Stimulated activated CD4-positive, alpha-beta T cell treated with anti-CD3 and anti-CD28 coated beads, TNF-alpha, amount 100 ng/mL, for 24 hours (primary cell): ENCODE data around the gene FITM1.

Experiments
- DNase-seq, 3 experiments: peaks; one replicate each; pipeline ENCODE4 v3.0.0-alpha.2; 2020; ENCODE audit warnings: low read depth in 3 of 3

Gene FITM1

DNA sequence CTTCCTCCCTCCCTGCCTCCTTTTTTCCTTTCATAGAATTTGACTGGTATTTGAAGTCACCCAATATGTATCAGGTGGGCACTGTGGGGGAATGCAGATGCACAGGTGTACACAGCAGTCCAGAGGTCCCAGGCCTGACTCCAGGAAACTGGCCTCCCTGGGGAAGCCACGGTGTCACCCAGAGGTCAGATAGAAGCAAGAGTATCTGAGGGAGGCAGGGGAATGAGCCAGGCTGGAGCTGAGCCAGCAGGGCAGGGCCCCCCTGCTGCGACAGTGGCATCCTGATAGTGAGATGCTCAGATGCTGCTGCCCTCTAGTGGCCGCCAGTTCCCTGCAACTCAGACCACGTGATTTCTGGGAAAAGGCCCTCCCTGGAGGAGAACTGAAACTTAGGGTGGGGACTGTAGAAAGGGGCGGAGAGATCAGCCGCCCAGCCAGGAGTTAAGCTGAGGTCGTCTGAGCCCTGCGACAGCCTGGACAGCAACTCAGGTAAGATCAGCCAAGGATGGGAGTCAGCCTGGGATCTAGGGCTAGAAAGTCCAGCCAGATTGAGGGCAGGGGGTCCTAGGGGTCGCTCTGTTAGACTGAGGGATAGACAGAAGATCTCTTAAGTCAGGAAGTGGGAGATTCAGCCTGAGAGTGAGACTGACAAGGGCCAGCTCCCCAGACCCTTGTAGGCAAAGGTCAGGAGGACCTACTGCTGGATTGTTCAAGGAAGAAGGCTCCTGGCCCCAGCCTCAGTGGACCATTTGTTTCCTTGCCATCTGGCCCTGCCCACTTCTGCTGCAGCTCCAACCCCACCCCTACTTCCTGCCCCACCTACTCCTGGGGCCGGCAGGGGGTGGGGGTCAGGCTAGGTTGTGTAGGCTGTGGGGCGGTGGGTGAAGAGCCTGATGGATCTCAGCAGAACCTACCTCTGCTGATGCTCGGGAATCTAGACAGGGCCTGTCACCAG lies 30.7 kb downstream of the FITM1 start, which contains the start of gene IRF9:
Gene IRF9 (plus strand): TSS at position 416 of the 955 bp plus-strand sequence. CDS start 880 bp downstream, outside the sequence.
- DNase-seq, result peak; percentile 97 to 99 (median 98)

DNA sequence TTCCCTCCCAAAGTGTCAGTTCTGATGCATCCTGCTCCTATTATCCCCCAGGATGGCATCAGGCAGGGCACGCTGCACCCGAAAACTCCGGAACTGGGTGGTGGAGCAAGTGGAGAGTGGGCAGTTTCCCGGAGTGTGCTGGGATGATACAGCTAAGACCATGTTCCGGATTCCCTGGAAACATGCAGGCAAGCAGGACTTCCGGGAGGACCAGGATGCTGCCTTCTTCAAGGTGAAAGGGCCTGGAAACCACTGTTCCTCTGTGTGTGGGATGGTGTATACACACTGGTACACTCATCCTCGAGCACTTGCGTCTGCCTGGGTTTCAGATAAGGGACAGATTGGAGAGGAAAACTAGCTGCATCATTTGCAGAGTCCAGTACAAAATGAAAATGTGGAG lies 31.6 kb downstream of the FITM1 start:
- no peak for DNase-seq

DNA sequence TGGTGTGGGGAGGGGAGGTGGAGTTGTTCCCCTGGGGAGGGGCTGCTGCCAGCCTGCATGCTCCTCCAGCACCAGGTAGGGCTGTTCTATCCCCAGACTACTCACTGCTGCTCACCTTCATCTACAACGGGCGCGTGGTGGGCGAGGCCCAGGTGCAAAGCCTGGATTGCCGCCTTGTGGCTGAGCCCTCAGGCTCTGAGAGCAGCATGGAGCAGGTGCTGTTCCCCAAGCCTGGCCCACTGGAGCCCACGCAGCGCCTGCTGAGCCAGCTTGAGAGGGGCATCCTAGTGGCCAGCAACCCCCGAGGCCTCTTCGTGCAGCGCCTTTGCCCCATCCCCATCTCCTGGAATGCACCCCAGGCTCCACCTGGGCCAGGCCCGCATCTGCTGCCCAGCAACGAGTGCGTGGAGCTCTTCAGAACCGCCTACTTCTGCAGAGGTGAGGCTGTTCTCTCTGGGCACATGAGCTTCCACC lies 34.1 kb downstream of the FITM1 start:
- DNase-seq, result no peak

DNA sequence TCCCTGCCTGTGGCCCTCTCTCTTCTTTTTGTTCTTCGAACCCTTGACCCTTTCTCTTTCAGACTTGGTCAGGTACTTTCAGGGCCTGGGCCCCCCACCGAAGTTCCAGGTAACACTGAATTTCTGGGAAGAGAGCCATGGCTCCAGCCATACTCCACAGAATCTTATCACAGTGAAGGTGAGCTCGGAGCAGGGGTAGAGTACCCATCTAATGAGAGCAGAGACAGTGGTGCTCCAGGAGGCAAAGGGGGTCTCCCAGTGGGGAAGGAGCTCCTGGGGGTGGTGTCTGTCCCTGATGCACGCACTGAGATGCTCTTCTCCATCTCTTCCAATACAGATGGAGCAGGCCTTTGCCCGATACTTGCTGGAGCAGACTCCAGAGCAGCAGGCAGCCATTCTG lies 35.3 kb downstream of the FITM1 start:
- no peak for DNase-seq

DNA sequence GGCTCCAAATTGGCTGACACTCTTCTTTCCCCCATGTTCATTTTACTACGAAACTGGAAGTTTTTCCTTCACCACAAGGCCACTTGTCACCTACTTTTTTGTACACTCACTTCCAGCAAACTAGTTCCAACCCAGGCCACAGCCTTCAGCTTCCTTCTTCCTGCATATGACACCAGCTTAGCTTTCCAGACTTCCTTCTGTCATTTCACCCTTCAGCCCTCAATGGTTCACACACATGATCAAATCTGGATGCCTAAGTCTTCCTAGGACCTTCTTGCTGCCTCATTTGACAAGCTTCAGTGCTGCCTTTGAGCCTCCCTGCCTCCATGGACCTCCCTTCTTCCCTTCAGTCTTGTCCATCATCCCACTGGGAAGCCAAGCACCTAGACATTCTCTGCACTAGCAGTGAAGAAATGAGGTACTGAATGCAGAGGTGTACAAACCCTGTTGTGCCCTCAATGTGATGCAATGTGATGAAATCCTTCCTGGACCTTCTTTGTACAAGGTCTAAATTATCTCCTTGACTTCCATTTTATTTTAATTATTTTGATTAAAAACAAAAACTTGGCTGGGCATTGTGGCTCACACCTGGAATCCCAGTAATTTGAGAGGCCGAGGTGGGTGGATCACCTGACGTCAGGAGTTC lies 37.1 kb downstream of the FITM1 start:
- no peak for DNase-seq

DNA sequence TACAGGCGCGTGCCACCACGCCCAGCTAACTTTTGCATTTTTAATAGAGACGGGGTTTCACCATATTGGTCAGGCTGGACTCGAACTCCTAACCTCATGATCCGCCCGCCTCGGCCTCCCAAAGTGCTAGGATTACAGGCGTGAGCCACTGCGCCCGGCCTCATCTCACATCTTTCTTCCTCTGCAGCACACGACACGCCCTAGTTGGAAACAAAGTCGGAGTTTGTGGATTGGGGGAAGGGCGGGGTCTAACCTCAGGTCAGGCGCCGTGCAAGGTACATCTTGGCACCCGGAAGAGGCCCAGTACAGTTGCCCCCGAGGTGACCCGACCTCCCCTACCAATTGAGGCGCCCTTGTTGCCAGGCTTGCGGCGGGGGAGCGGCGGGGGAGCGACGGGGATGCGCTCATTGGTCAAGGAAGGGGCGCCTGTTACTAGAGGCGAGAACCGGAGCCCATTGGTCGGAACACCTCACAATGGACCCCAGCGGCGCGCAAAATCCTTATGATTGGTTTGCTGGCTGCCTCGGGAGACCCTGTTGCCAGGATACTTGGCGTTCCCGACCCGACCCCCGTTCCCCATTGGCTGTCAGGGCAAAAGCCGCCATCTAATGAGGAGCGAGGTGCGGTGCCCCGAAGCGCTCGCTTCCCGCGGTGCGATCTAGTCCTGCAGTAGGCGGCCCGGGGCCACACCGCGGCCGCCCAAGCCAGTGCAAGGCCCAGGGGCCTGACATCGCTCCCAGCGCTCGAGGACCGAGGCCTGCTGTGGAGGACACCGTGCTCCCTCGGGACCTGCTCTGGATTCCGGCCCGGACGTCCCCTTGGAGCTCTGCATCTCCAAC lies 41.2 kb downstream of the FITM1 start, which contains the start of gene REC8:
Gene REC8 (plus strand): TSS at position 659 of the 839 bp plus-strand sequence. CDS start 473 bp downstream, outside the sequence.
- peak in 2 of 3 experiments; percentile 36 to 70 for DNase-seq

DNA sequence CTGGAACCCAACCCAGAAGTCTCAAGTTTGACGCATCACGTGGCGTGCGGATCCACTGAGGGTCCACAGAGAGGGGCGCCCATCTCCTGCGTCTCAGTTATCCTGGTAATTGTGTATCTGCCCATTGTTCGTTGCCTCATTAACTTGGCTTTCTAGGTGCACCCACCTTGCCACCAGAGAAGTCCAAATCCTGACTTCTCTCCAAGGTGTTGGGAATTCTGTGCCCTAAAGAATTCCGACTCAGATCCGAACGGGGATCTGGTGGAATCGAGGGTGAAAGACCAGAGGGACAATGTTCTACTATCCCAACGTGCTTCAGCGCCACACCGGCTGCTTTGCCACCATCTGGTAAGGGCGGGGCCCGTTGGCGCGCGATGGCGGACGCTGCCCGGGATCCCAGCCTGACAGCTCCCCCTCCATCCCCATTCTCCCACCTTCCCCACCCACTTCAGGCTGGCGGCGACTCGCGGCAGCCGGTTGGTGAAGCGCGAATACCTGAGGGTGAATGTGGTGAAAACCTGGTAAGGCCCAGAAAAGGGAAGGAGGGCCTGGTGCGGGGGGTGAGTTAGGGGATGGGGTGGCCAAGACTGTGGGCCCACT lies 41.9 kb downstream of the FITM1 start:
- no peak for DNase-seq

DNA sequence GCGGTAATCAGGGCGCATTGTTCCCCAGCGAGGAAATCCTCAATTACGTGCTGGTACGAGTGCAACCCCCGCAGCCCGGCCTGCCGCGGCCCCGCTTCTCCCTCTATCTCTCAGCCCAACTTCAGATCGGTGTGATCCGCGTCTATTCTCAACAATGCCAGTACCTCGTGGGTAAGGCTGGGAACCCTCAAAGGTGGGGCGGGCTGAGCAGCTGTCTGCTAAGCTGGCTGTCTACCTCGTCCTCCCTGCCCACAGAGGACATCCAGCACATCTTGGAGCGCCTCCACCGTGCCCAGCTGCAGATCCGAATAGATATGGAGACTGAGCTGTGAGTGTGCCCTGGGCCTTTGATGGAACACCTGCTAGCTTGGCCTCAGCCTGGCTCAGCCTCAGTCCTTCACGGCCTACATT lies 42.4 kb downstream of the FITM1 start:
- DNase-seq, result no peak

DNA sequence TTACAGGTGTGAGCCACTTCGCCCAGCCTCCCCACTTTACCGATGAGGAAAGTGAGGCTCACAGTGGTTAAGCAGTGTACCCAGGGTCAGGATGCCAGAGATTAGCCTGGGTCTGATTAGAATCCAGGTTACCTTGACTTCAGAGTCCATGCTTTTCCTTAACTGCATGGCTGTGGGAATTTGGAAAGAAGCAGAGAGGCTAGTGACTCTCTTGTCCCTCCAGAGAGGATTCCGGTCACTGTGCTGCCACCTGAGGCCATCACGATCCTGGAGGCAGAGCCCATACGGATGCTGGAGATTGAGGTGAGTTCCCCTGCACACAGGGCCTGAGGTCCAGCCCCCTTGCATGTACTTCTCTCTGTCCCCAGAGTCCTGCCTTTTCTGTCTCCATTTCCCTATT lies 46.1 kb downstream of the FITM1 start:
- no peak for DNase-seq

DNA sequence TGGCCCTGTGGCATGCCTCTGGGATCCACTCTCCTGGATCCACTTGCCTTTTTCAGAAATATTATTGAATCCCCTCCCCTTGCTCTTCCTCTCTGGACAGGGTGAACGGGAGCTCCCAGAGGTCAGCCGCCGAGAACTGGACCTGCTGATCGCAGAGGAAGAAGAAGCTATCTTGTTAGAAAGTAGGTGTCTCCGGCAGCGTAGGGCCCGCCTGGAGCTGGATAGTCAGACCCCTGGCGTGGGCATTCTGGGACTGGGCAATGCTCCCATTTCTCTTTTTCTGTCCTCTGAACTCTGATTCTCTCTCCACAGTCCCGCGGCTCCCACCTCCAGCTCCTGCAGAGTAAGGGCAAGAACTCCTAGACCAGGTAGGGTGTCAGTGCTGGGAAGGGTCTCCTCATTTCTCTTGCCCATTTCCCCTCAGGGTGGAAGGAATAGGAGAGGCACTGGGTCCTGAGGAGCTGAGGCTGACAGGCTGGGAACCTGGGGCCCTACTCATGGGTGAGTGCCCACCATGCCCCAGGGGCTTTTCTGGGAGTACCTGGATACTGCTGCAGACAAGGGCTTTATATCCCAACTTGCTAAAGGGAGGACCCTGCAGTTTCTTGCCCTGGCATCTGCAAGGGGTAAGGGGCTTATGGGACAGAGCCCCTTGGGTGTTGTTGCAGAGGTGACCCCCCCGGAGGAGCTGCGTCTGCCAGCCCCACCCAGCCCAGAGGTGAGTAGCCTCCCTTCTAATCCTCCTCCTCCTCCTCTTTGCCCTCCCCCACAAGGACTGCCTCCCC lies 46.8 kb downstream of the FITM1 start:
- DNase-seq, result no peak

DNA sequence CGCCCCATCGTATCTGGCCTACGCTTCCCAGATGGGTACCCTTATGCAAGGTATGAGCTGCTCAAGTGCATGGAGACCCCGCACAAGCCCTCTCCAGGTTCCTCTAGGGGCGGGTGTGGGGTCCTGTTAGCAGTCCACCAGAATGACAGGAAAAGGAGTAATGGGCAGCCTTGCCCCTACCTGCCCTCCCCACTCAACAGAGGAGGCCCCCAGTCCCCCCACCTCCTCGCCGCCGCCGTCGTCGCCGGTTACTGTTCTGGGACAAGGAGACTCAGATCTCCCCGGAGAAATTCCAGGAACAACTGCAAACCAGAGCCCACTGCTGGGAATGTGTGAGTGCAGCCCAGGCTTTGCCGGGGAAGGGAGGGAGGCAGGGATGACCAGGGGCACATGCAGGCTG lies 47.4 kb downstream of the FITM1 start:
- DNase-seq, result no peak

DNA sequence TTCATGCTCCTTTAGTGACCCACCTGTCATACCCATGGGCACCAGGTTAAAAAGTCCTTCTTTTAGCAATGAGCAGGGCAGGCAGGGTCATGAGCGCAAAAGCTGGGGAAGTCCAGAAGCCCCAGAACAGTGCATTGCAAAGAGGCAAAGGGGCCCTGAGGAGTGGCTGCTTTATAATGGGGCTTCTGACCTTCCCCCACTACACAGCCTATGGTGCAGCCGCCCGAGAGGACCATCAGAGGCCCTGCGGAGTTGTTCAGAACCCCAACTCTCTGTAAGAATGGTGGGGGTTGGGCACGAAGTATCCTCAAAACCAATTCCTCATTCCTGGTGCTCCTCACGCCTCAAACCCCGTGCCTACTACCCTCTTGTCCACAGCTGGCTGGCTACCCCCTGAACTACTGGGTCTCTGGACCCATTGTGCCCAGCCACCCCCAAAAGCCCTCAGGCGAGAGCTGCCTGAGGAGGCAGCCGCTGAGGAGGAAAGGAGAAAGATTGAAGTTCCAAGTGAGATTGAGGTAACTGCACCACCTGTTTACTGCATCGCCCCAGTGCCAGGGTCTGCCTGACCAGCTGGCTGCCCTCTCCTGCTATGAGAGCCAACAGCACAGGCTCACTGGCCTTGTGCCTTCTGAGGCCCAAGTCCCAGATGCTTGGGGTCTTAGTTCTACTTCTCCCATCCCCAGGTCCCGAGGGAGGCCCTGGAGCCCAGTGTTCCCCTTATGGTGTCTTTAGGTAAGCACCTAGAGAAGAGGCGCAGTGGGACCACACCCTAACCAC lies 48.1 kb downstream of the FITM1 start:
- no peak for DNase-seq

DNA sequence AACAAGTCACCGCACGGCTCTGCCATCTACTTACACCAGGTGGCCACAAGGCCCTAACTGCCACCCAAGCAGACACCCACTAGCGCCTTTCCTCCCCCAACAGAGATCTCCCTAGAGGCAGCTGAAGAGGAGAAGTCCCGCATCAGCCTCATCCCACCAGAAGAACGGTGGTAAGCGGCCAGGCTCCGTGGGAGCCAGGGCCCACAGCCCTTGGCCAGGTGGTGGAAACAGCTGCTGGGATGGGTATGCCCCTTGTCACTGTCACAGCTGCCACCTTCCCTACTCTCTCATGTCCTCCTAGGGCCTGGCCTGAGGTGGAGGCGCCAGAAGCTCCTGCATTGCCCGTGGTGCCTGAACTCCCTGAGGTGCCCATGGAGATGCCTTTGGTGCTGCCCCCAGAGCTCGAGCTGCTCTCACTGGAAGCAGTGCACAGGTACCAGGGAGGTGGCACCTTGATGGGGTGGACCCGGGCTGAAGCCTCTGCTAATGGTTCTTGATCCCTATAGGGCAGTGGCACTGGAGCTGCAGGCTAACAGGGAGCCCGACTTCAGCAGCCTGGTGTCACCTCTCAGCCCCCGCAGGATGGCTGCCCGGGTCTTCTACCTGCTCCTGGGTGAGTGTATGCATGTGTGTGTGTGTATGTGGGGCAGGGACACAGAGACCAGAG lies 49.0 kb downstream of the FITM1 start:
- DNase-seq, result no peak

DNA sequence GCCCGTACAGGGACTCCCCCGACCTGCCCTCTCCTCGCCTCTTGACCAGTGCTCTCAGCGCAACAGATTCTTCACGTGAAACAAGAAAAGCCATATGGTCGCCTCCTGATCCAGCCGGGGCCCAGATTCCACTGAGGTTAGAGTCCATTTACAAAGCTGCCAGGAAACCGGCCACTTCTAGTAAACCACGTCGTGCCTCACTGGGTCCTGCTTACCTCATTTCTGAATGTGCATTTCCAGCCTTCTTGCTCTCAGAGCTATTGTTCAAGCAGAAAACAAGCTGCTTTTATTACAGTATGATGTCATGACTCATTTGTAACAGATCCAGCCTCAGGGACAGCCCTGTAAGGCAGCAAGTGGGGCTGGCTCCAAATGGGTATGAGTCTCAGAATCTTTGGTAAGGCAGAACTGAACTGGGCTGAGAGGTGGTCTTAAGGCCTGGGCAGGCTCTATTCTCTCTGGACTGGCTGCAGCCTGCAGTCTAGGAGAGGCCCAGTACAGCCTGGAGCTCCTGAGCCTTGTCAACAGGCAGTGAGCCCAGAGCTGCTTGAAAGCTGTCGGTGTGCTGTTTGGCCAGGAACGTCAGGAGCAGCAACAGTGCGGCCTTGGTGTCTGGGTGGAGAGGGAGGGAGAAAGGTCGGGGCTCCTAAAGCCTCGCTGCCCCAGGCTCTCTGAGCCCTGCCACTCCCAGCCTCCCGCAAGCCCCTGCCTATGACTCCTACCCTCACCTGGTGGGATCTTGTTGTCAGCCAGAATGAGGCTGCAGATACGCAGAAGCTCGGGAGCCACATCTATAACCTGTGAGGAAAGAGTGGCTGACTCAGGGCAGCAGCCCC lies 49.7 kb downstream of the FITM1 start:
- DNase-seq, result no peak

DNA sequence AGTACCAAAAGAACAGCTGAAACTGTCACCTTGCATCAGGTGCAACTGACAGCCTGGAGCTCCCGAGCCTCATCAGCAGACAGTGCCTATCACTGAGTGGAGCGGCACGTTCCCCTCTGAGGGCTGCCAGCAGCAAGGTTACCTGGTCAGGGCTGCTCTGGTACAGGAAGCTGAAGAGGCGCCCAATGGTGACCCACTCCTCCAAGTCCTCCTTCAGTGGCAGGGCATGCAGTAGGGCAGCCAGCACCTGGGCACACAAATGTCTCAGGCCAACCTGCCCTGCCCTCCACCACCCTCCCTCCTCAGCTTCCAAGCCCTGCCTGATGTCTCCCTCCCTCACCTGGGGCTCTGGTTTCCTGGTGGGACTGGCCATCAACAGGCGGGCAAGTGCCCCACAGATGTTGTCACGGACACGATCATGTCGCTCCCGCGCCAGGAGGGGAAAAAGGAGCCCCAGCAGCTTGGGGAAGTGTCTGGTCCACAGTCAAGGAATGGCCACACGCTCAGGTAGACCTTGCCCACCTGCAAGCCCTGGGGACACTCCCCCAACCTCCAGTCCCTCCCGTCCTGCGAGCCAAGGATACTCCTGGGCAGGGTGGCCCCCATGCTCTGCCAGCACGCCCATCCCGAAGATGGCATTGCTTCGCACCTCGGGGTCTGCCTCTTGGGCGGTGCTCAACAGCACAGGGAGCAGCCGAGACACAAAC lies 51.1 kb downstream of the FITM1 start:
- DNase-seq, result no peak
